H1 (cell line): ENCODE data around the gene SNRPB. TPM values are rescaled to one million over a fixed set of nuclear protein-coding genes. Genes with fewer than 3 reads are reported as not detected.

Source experiments
- POU5F1 ChIP-seq: IDR thresholded peaks from 2 replicates; pipeline ENCODE4 v1.6.1; 2011; ENCODE audit warnings: low read depth, mild to moderate bottlenecking, low read length, moderate library complexity
- SAP30 ChIP-seq: fragments of 300-600 bp; sonication (generic); IDR thresholded peaks from 2 replicates; pipeline ENCODE4 v1.7.1; 2012; ENCODE audit warnings: low read length, moderate library complexity, mild to moderate bottlenecking, inconsistent platforms; ENCODE audit not compliant: insufficient read depth, insufficient replicate concordance
- SIN3A ChIP-seq, 2 experiments: IDR thresholded peaks in 1 of 2; conservative IDR thresholded peaks in 1 of 2; 2 replicates each; pipeline ENCODE4 v1.6.1; 2011 to 2012; ENCODE audit warnings: low read length in 2 of 2, improper control_type of control experiment in 1 of 2, low read depth in 1 of 2, mild to moderate bottlenecking in 1 of 2
- SRF ChIP-seq: IDR thresholded peaks from 2 replicates; pipeline ENCODE4 v1.6.1; 2011; ENCODE audit warnings: mild to moderate bottlenecking, low read depth, low read length, moderate library complexity
- TAF7 ChIP-seq: optimal IDR thresholded peaks from 2 replicates; pipeline ENCODE3; 2011; ENCODE audit warnings: low read depth, mild to moderate bottlenecking, inconsistent platforms, low read length, moderate library complexity, borderline replicate concordance
- polyA plus RNA-seq, 7 experiments: library from polyadenylated mRNA; depleted of rRNA in 3 of 7; stranded (reverse) in 5 of 7; unstranded in 2 of 7; fragments of >200 nt in 5 of 7; fragments of 200-250 nt in 2 of 7; gene quantifications; 1 replicate in 5 of 7; 2 replicates in 1 of 7; 4 replicates in 1 of 7; pipeline versions ENCODE4 v1.2.1 to v1.2.3, GENCODE V29; 2011 to 2013; ENCODE audit warnings: missing spikeins in 2 of 7, mixed read lengths in 2 of 7
- total RNA-seq: library from RNA; stranded (reverse); fragmentation: NEBNext Ultra II Directional; extraction: Animal tissue kit (Norgen Biotek cat#: 25700); gene quantifications from 2 replicates; pipeline ENCODE4 v1.2.1, GENCODE V29; 2021

Gene SNRPB
- total and polyA plus RNA-seq, 2 of the 8 experiments (the other 6 are each of a cell fraction or from before 2014, with no cell fraction given), result 507 to 589 TPM

GRCh38 chr20:2460752-2461424 is 9.7 kb downstream of the SNRPB start (continued):
- TF ChIP-seq POU5F1 (no peak), SRF (no peak), SIN3A (conservative IDR thresholded peaks at IDR 0.05 in 1 of 2, IDR thresholded peaks at IDR 0.05 in 1 of 2; ENCODE audit: low read depth in 1 of 2, low read length in 2 of 2) (no peak), SAP30 (no peak), TAF7 (no peak)
